HG02884 (cell line): ENCODE results near the gene MED6.

ENCODE experiments used
- ATAC-seq: cut with Tn5 transposase; IDR thresholded peaks from one replicate; pipeline ENCODE4 v1.9.1; 2021; ENCODE audit warnings: mild to moderate bottlenecking, moderate library complexity; ENCODE audit not compliant: unreplicated experiment

The MED6 gene

DNA sequence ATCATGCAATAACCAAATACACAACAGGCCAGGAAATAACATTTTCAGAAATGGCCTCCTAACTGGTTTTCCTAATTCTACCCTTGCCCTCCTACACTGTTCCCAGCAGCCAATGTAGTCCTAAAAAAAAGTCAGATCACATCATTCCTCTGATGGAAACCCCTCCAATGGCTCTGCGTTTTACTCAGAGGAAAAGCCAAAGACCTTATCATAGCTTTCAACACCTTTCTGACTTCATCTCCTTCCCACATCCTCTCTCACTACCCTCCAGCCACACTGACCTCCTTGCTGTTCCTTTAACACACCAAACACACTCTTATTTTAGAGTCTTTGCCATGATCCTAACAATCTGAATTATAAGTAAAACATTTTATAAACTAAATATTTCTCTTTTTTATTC lies 1.1 kb downstream of the MED6 start:
- no peak for ATAC-seq

- no peak for ATAC-seq
These were observed 2.7 kb downstream of the MED6 start for GRCh38 chr14:70597731-70598130.

- no peak for ATAC-seq
These were observed 4.8 kb downstream of the MED6 start for GRCh38 chr14:70595443-70596185.

- no peak for ATAC-seq
These were observed 6.0 kb downstream of the MED6 start for GRCh38 chr14:70594461-70594860.

- no peak for ATAC-seq
These were observed 15.2 kb downstream of the MED6 start for GRCh38 chr14:70585231-70585630.

DNA sequence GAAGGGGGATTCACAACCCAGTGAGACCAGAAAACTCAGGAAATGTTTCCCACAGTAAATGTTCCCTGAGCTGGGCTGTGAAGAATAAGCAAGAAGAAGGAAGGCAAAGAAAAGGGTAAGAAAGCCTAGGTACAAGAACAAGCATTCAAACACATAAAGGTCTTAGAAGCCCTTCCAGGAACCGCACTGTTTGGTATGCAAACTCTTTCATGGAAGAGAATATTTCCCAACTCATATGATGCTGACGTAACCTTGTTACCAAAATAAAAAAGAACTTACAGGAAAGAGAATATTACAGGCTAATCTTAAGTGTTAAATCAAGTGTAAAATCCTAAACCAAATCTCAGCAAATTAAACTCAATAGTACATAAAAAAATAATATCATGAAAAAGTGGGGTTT lies 23.6 kb downstream of the MED6 start:
- ATAC-seq, result no peak

- no peak for ATAC-seq
These were observed 27.4 kb downstream of the MED6 start for GRCh38 chr14:70573050-70573449.

- ATAC-seq, result no peak
These were observed 29.3 kb downstream of the MED6 start for GRCh38 chr14:70571139-70571538.

GRCh38 chr14:70567791-70568190 lies 32.7 kb downstream of the MED6 start:
- no peak for ATAC-seq

DNA sequence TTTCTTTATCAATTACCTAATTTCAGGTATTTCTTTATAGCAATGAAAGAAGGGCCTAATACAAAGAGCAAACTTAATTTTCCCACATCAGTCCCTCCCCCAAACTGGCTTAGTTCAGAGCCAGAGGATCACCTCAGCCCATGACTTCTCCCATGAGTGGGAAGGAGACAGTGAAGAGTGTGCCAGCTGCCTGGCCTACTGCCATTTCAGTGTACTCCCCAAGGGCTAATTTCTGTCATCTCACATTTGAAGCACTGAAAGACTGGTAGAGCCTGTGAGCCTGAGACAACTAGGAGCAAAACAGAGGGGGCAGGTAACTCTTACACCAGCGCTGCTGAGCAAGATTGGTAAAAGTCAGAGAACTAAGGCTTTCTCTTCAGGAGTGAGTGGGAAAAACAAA lies 36.6 kb downstream of the MED6 start:
- ATAC-seq, result no peak

DNA sequence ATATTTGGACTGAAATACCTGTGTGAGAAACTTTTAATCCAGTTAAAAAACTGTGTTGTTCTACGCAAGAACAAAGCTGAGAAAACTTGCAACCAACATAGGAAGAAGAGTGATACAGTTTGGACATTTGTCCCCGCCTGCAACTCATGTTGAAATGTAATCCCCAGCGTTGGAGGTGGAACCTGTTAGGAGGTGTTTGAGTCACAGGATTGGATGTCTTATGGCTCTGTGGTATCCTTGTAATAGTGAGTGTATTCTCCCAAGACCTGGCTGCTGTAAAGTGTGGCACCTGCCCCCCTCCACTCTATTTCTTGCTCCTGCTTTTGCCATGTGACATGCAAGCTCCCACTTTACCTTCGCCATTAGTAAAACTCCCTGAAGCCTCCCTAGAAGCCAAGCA lies 37.0 kb downstream of the MED6 start:
- ATAC-seq, result no peak

- no peak for ATAC-seq
These were observed 42.1 kb downstream of the MED6 start for GRCh38 chr14:70558356-70558755.

- ATAC-seq, result no peak
These were observed 44.6 kb downstream of the MED6 start for GRCh38 chr14:70555890-70556289.

DNA sequence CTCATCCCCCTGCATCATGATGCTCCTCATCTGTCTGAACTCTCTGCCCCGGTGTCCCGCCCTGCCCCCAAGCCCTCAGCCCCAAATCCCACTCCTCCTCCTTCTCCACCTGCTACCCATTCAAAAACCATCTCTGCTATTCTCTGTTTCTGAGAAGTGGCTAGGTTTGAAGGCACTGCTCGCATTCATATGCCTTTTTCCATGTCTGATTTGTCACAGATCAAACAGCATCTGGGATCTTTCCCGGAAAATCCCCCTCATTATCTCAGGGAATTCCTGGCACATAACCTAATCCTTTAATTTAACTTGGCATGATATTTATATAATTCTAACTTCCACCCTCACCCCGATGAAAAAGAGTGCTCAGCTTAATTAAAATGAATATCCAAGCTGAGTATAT lies 62.4 kb downstream of the MED6 start:
- no peak for ATAC-seq

GRCh38 chr14:70536830-70537229 lies 63.6 kb downstream of the MED6 start:
- ATAC-seq, result no peak

GRCh38 chr14:70534904-70535303 lies 65.6 kb downstream of the MED6 start, which contains the start of gene ADAM20:
Gene ADAM20, minus strand, starts transcription at chr14:70535004. Its CDS starts 10,247 bp downstream, at chr14:70524757.
- no peak for ATAC-seq
